Upper lobe of right lung (tissue), 1 donor: ENCODE data around the gene TYMP. TPM values are rescaled to one million over a fixed set of nuclear protein-coding genes. Genes with fewer than 3 reads are reported as not detected.

ENCODE experiments used
- ATAC-seq: fragments of 200-7000 bp; cut with Tn5 transposase; one replicate; pipeline ENCODE4 v1.9.1; 2020; ENCODE audit warnings: mild to moderate bottlenecking, moderate library complexity
- DNase-seq: peaks from one replicate; pipeline ENCODE4 v3.0.0-alpha.2; 2020
- H3K27ac ChIP-seq: fragments of 200-600 bp; one replicate; pipeline ENCODE4 v1.8.0; 2022
- H3K27me3 ChIP-seq: fragments of 200-600 bp; one replicate; pipeline ENCODE4 v1.8.0; 2022; ENCODE audit warnings: mild to moderate bottlenecking
- H3K36me3 ChIP-seq: fragments of 200-600 bp; one replicate; pipeline ENCODE4 v1.8.0; 2022
- H3K4me1 ChIP-seq: fragments of 200-600 bp; one replicate; pipeline ENCODE4 v1.8.0; 2022
- H3K4me3 ChIP-seq: fragments of 200-600 bp; one replicate; pipeline ENCODE4 v1.8.0; 2022; ENCODE audit warnings: mild to moderate bottlenecking
- H3K9me3 ChIP-seq: fragments of 200-600 bp; one replicate; pipeline ENCODE4 v1.8.0; 2022
- intact Hi-C: fragments of 100-400 bp; cut with DNase I; formaldehyde crosslinking; loops from one replicate; pipeline ENCODE4 v1.11.0; 2022
- total RNA-seq: library from RNA; stranded (reverse); fragmentation: NEBNext Ultra II Directional; extraction: Animal tissue kit (Norgen Biotek cat#: 25700); gene quantifications from one replicate; pipeline ENCODE4 v1.2.1, GENCODE V29; 2021
- TF ChIP-seq, protein P1 (sequence below): fragments of 200-600 bp; IDR thresholded peaks from one replicate; pipeline ENCODE4 v1.8.0; 2022; ENCODE audit warnings: antibody characterized with exemption
- donor health status: DM: no; HTN: yes; CAD: no; lungs with severe emphysema.

Gene TYMP
- total RNA-seq, 1 donor from 2014 or later: 122 TPM

GRCh38 chr22:50486561-50487289 is 43.1 kb downstream of the TYMP start, which contains the start of gene MIOX:
MIOX (plus strand) TSS chr22:50486859; CDS start chr22:50486898, 39 bp downstream.
- H3K9me3 ChIP-seq: no peaks in the 10 kb centered on the region
- intact Hi-C loops: no loop called here
- H3K27me3 ChIP-seq: peaks cover 16% of the 10 kb centered on the region
- peaks cover 6% of the 10 kb centered on the region for H3K4me1 ChIP-seq
- H3K27ac ChIP-seq: no peak within 1 kb of the TSS
- no peaks in the 10 kb centered on the region for H3K36me3 ChIP-seq
- no peak for DNase-seq
- TF ChIP-seq, protein P1, sequence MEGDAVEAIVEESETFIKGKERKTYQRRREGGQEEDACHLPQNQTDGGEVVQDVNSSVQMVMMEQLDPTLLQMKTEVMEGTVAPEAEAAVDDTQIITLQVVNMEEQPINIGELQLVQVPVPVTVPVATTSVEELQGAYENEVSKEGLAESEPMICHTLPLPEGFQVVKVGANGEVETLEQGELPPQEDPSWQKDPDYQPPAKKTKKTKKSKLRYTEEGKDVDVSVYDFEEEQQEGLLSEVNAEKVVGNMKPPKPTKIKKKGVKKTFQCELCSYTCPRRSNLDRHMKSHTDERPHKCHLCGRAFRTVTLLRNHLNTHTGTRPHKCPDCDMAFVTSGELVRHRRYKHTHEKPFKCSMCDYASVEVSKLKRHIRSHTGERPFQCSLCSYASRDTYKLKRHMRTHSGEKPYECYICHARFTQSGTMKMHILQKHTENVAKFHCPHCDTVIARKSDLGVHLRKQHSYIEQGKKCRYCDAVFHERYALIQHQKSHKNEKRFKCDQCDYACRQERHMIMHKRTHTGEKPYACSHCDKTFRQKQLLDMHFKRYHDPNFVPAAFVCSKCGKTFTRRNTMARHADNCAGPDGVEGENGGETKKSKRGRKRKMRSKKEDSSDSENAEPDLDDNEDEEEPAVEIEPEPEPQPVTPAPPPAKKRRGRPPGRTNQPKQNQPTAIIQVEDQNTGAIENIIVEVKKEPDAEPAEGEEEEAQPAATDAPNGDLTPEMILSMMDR: no peak
- no peak for ATAC-seq
- H3K4me3 ChIP-seq: no peak within 1 kb of the TSS

- H3K4me1 ChIP-seq: peaks cover 6% of the 10 kb centered on the region
- H3K27ac ChIP-seq: no peak overlapping the region
- TF ChIP-seq, protein P1: no peak
- H3K27me3 ChIP-seq: peaks cover 26% of the 10 kb centered on the region
- ATAC-seq (peak; percentile 12), DNase-seq (peak; percentile 82)
- intact Hi-C loops: no loop called here
- no peak overlapping the region for H3K4me3 ChIP-seq
- H3K9me3 ChIP-seq: no peaks in the 10 kb centered on the region
- no peaks in the 10 kb centered on the region for H3K36me3 ChIP-seq
These were observed 44.3 kb downstream of the TYMP start for GRCh38 chr22:50485221-50486131.

DNA sequence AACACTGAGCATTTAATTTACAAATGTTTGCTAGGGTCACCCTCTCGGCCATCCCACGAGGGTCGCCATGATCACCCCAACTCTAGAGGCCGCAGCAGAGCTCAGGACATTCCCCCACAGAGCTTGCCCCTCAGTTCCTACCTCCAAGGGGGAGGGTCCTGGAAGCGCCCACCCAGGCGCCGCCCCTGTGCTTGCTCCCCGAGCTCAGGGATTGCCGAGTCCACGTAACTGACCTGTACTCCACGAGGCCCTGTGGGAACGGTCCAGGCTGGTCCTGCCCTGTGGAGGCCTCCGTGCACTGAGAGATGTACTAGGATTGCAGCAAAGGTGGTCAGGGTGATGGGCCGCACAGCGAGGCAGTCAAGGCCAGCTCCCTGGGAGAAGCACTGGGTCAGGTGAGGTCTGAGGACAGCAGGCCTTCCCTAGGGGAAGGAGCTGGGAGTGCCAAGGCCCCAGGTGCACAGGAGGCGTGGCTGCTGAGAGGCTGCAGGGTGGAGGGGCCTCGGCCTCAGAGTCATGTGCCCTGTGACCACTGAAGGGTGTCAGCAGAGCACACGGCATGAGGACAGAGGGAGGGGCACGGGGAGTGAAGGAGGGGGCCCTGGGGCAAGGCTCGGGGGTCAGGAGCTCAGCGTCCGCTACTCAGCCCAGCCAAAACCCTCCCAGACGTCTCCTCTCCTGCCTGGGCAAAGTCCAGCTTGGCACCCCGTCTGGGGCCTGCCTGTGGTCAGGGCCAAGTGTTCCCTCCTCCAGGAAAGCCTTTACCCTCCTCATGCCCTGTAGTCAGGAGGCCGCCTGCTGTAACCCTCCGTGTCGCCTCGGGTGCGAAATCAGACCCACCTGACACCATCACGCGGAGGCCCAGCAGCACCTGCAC is 45.6 kb downstream of the TYMP start:
- Histone ChIP-seq H3K9me3 (no peaks in the 10 kb centered on the region), H3K27me3 (peaks cover 31% of the 10 kb centered on the region), H3K4me1 (peaks cover 6% of the 10 kb centered on the region), H3K36me3 (no peaks in the 10 kb centered on the region), H3K4me3 (no peak overlapping the region), H3K27ac (no peak overlapping the region)
- intact Hi-C loops: no loop called here
- TF ChIP-seq, protein P1: no peak
- ATAC-seq: peak; percentile 4
- DNase-seq: peak; percentile 64

GRCh38 chr22:50483556-50483955 is 46.3 kb downstream of the TYMP start:
- intact Hi-C loops: no loop called here
- peak; percentile 60 for DNase-seq
- Histone ChIP-seq H3K27ac (no peak overlapping the region), H3K9me3 (no peaks in the 10 kb centered on the region), H3K4me1 (peaks cover 6% of the 10 kb centered on the region), H3K27me3 (peaks cover 31% of the 10 kb centered on the region), H3K4me3 (no peak overlapping the region), H3K36me3 (no peaks in the 10 kb centered on the region)
- no peak for ATAC-seq
- TF ChIP-seq, protein P1: no peak

GRCh38 chr22:50483106-50483505 is 46.7 kb downstream of the TYMP start:
- no peak overlapping the region for H3K4me3 ChIP-seq
- DNase-seq: peak; percentile 61
- H3K4me1 ChIP-seq: peaks cover 6% of the 10 kb centered on the region
- H3K36me3 ChIP-seq: no peaks in the 10 kb centered on the region
- no peaks in the 10 kb centered on the region for H3K9me3 ChIP-seq
- no peak overlapping the region for H3K27ac ChIP-seq
- H3K27me3 ChIP-seq: peaks cover 31% of the 10 kb centered on the region
- intact Hi-C loops: no loop called here
- TF ChIP-seq, protein P1: no peak
- ATAC-seq: no peak
